Mesothelial cell of epicardium (in vitro differentiated cells): ENCODE data around the gene FAM83F. TPM values are rescaled to one million over a fixed set of nuclear protein-coding genes. Genes with fewer than 3 reads are reported as not detected.

Experiments
- DNase-seq, 2 experiments: peaks; one replicate each; pipeline ENCODE4 v3.0.0; 2021; ENCODE audit warnings: low spot score in 2 of 2; ENCODE audit not compliant: unreplicated experiment in 2 of 2
- H3K27ac Mint-ChIP-seq: 2 replicates; pipeline ENCODE4 v1.8.0; 2021; ENCODE audit warnings: mixed read lengths
- H3K27me3 Mint-ChIP-seq: 2 replicates; pipeline ENCODE4 v1.8.0; 2021; ENCODE audit warnings: low read depth, mixed read lengths
- H3K36me3 Mint-ChIP-seq: 2 replicates; pipeline ENCODE4 v1.8.0; 2021; ENCODE audit warnings: mixed read lengths
- H3K4me1 Mint-ChIP-seq: 2 replicates; pipeline ENCODE4 v1.8.0; 2021; ENCODE audit warnings: mixed read lengths
- H3K4me3 Mint-ChIP-seq: 2 replicates; pipeline ENCODE4 v1.8.0; 2021; ENCODE audit warnings: mild to moderate bottlenecking, moderate library complexity, mixed read lengths
- H3K9me3 Mint-ChIP-seq: 2 replicates; pipeline ENCODE4 v1.8.0; 2021; ENCODE audit warnings: mixed read lengths
- total RNA-seq: library from RNA; stranded (reverse); gene quantifications from 3 replicates; pipeline ENCODE4 v1.2.1, GENCODE V29; 2021
- TF ChIP-seq, protein P1 (sequence below): fragments of 200-600 bp; sonication (generic); IDR thresholded peaks from one replicate; pipeline ENCODE4 v1.5.0; 2021; ENCODE audit warnings: antibody characterized with exemption; ENCODE audit not compliant: unreplicated experiment

Gene FAM83F
- total RNA-seq, 1 donor from 2014 or later, result 8.0 TPM

DNA sequence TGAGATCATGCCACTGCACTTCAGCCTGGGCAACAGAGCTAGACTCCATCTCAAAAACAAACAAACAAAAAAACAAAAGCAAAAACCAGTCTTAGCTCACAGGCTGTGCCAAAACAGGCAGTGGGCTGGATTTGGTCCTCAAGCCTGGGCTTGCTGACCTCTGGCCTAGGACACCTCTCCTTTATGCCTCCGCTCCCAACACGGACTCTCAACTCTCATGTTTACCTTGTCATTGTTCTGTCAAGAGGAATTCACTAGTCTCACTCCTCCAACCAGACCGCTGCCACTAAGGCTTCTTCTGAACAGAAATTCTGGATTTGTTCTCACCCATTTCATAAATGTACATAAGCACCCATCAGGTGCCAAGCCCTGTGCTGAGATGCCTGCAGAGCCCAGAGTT is 42.6 kb downstream of the FAM83F start:
- DNase-seq, result no peak
- Mint-ChIP-seq H3K27me3 (peaks cover 18% of the 10 kb centered on the region), H3K4me3 (no peak overlapping the region), H3K4me1 (peaks cover 28% of the 10 kb centered on the region), H3K9me3 (no peaks in the 10 kb centered on the region), H3K27ac (no peak overlapping the region), H3K36me3 (no peaks in the 10 kb centered on the region)
- TF ChIP-seq, protein P1, sequence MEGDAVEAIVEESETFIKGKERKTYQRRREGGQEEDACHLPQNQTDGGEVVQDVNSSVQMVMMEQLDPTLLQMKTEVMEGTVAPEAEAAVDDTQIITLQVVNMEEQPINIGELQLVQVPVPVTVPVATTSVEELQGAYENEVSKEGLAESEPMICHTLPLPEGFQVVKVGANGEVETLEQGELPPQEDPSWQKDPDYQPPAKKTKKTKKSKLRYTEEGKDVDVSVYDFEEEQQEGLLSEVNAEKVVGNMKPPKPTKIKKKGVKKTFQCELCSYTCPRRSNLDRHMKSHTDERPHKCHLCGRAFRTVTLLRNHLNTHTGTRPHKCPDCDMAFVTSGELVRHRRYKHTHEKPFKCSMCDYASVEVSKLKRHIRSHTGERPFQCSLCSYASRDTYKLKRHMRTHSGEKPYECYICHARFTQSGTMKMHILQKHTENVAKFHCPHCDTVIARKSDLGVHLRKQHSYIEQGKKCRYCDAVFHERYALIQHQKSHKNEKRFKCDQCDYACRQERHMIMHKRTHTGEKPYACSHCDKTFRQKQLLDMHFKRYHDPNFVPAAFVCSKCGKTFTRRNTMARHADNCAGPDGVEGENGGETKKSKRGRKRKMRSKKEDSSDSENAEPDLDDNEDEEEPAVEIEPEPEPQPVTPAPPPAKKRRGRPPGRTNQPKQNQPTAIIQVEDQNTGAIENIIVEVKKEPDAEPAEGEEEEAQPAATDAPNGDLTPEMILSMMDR, result no peak

GRCh38 chr22:40039482-40040115 is 44.8 kb downstream of the FAM83F start:
- TF ChIP-seq, protein P1, result no peak
- H3K27ac Mint-ChIP-seq, result peak overlapping the region; percentile 82
- H3K27me3 Mint-ChIP-seq, result peaks cover 22% of the 10 kb centered on the region
- no peaks in the 10 kb centered on the region for H3K9me3 Mint-ChIP-seq
- no peak for DNase-seq
- H3K36me3 Mint-ChIP-seq, result no peaks in the 10 kb centered on the region
- peaks cover 33% of the 10 kb centered on the region for H3K4me1 Mint-ChIP-seq
- peak overlapping the region; percentile 0 for H3K4me3 Mint-ChIP-seq

DNA sequence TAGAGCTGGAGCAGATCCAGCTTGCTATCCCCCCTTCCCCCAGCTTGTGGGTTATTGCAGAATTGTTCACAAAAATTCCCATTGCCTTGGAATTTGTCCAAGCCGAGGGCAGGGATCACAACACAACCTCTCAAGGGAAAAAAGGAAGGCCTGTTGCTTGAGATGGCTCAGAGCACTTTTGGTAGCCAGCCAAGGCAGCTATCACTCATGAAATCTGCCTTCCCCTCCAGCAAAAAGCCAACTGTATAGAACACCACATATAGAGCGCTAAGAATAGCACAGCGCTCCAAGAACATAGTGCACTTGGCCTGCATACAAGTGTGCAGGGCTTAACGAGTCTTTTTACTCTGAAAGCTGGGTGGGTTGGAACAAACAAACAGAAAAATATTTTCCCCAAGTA is 46.2 kb downstream of the FAM83F start:
- Mint-ChIP-seq H3K9me3 (no peaks in the 10 kb centered on the region), H3K27ac (peak overlapping the region; percentile 72), H3K4me1 (peaks cover 37% of the 10 kb centered on the region), H3K4me3 (no peak overlapping the region), H3K27me3 (peaks cover 22% of the 10 kb centered on the region), H3K36me3 (no peaks in the 10 kb centered on the region)
- no peak for DNase-seq
- TF ChIP-seq, protein P1, result no peak

DNA sequence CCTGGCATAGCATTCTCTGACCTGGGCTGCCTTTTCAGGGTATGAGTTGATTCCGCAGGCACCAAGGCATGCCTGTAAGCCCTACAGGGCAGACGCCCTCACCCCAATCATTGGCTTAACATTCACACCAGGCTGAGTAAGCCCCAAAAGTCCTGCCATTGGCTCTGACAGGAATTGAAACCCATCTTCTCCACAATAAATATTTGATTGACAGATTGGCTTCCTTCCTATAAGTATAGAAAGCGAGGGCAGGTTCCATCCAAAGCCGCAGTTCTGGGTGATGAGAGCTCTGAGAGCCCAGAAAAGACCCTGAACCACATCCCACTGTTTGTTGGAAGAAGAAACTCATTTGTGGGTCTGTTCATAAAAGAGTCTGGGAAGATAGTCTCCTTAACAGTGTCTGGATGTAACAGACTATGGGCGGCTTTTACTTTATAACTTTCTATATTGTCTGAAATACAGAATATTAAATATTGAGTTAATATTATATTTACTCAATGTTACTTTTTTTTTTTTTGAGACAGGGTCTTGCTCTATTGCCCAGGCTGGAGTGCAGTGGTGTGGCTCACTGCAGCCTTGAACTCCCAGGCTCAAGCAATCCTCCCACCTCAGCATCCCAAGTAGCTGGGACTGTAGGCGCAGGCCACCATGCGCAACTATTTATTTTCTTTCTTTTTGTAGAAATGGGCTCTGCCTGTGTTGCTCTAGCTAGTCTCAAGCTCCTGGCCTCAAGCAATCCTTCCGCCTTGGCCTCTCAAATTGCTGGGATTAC is 46.8 kb downstream of the FAM83F start:
- Mint-ChIP-seq H3K36me3 (no peaks in the 10 kb centered on the region), H3K27me3 (peaks cover 22% of the 10 kb centered on the region), H3K27ac (peak overlapping the region; percentile 72), H3K4me1 (peaks cover 40% of the 10 kb centered on the region), H3K9me3 (no peaks in the 10 kb centered on the region), H3K4me3 (no peak overlapping the region)
- DNase-seq, result no peak
- TF ChIP-seq, protein P1, result no peak

- Mint-ChIP-seq H3K9me3 (no peaks in the 10 kb centered on the region), H3K27ac (no peak overlapping the region), H3K36me3 (no peaks in the 10 kb centered on the region), H3K4me3 (no peak overlapping the region), H3K27me3 (peaks cover 22% of the 10 kb centered on the region), H3K4me1 (peaks cover 40% of the 10 kb centered on the region)
- TF ChIP-seq, protein P1, result no peak
- no peak for DNase-seq
Observed at GRCh38 chr22:40042312-40042711, 47.6 kb downstream of the FAM83F start.
